NCI-H187 treated with DMSO at 0.1 percent for 48 hours (cell line): ENCODE results near the gene UBA3.
A peak's percentile ranks its signal among the peaks of the same experiment; 100 is the strongest.

Experiments
- DNase-seq: peaks from one replicate; lab custom pipeline; 2025; lab: John Stamatoyannopoulos, UW

The UBA3 gene

DNA sequence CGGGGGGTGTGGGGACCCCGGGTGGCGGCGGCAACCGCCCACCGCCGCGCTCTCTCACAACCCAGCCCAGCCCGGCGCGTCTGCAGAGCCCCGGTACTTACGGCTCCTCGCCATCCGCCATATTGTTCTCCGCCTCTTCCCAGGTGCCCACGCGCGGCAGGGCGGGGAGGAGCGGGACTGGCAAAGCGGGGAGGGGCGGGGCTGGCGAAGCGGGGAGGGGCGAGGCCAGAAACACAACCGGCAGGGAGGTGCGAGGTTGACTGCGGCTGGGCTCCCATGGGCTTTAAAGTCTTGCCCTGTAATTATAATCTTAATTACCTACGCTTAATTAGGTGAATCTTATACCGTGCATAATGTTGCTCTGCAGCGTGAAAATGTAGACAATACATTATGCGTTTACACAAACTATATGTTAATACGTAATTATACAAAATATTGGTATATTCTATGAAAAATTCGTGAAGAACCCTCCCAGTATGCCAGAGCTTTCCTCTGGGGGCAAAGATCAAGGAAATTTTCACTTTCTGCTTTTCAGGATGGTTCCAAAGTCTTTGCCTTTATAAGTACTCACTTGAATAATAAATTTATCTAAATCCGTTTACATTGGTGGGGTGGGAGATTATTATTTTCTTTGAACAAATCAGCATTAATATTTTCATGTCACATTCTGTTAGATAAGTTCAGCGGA, at the start of gene UBA3:
TSS of gene UBA3 (minus strand) at position 133 of the 688 bp plus-strand sequence. CDS start at position 121, 12 bp downstream.
- DNase-seq = peak; percentile 27

DNA sequence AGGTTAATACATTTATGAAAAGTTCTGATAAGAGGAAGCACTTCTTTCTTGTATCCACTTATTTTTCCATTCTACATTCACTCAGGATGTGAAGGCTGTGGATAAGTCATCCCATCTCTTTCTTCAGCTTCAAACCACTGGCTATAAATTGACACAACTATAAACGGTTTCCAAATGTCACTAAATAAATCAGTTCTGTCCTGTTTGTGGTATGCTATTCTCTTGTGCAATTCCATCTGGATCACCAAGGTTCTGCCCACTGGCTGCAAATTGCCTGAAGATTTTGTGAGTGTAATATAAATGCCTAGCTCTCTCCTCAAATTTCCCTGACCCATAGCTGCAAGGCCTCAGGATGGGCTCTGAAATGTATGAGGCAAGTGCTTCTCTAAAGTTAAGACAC, 49.4 kb upstream of the UBA3 start:
- no peak for DNase-seq

DNA sequence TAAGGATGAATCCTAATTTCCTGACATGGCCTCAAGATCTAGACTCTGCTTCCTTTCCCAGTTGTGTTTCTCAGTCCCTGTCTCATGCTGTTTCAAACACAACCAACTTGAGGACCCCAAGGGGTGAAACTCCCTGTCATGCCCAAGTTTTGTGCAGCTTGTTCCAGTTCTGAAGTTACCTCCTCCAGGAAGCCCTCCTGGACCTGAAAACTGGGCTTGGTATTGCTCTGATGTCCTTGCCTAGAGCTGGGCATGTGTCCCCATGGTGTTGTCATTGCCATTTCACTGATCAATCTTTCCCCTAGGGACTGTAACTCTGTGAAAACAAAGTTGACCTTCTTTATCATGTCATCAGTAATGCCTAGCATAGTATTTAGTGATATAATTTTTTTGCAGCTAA, 48.3 kb upstream of the UBA3 start:
- DNase-seq = no peak

DNA sequence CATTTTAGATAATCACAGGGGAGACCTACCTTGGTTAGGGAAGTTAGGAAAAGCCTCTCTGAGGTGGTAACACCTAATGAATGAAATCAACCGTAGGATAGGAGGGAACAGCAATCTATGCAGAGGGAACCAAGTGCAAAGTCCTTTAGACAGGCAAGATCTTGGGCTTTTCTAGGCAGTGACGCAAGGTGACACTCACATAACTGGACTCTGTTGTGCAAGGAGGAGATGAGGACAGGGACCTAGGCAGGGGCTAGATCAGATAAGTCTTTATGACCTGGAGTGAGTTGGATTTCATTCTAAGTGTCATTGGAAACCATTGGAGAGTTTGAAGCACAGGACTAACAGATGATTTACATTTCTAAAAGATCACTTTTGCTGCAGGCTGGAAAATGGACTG, 46.8 kb upstream of the UBA3 start:
- no peak for DNase-seq

DNA sequence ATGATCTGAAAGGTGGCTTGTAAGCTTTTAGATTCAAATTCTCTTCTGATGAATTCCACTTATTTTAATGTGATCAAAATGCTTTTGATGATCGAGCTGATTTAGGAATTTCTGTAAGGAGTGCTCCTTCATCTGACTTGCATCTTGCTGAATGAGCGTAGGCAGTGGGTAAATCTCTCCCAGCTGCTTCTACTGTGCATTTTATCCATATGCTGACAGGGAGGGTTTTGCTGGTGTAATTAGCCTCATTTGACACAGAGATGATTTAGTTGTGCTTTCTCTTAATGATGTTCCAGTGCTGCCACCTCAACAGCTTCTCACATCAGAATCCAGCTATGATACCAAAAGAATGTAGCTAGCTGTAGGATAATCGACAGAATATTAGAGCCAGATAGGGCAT, 46.1 kb upstream of the UBA3 start:
- no peak for DNase-seq

DNA sequence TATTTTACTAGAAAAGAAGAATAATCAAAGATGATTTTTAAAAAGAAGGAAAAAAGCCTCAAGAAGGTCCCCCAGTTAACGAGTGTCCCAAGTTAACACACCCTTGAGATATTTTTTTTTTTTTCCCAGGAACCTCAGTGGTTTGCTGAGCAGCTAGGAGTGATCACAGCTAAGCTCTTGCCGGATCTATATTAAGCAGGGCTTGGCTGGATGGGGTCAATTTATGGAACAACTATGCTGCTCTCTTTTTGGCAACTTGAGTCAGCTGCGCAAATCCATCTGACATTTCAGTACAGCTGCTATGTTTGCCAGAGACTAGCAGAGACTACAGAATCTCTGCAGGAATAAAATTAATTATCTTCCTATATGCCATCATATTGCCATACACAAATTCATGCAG, 42.2 kb upstream of the UBA3 start, which contains the start of gene LMOD3:
TSS of gene LMOD3 (minus strand) at position 193 of the 400 bp plus-strand sequence. CDS start 209 bp downstream, outside the sequence.
- no peak for DNase-seq

DNA sequence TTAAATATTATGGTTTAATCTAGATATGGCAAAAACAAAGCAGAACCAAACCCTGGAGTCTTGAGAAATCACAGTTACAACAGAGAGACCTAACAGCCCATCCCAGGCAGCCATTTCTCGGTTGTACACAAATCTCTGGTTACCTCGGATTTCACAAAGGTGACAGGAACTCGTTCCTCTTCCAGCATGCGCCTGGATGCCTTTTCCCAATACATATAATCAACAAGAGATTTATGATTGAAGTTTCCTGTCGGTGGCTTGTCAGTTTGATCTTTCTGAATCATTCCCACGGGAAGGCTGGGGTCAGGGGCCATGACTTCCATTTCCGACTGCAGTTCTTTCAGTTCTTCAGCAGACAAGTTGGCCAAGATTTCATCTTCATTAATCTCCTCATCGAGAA, 41.8 kb upstream of the UBA3 start:
- no peak for DNase-seq

DNA sequence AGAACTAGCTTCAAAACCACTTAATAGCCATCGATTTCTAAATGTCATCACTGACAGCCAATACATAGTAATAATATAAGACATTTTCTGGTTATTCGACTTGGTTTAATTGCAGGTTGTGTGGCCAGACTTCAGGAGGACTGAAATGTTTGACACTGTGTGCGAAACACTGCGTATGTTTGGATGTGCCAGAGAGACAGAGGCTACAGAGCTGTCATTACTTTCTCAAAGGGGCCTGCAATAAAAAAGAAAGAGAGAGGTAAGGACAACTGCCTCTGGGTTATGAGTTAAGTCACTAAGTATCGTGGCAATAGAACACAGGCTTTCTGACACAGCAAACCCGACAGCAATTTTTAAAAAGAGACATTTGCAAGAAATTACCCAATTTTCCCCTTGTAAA, 41.3 kb upstream of the UBA3 start:
- no peak for DNase-seq

DNA sequence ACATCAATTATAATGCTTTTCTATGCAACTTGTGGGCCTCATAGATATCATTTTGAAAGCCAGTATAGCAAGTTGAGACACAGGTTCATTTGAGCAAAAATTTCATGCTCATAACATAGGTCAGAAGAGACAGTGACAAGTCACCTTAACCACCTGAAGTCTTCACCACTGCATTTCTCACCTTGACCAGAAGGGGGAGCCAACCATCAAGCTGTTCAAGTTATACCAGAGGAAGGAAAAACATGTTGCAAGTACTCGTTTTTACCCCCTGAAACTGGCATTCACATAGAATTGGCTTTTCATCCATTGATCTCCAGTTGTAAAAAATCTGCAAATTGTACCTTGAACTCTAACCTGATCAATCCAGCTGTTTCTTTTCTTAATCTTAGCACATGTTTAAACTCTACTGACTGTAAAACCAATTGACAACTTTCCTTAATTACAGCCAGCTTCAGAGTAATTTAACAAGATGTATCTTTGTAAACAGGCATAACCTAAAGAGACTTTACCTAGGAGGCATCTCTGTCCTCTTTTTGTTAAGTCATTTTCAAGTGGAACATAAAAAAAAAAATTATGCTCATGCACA, 40.8 kb upstream of the UBA3 start:
- peak; percentile 5 for DNase-seq

DNA sequence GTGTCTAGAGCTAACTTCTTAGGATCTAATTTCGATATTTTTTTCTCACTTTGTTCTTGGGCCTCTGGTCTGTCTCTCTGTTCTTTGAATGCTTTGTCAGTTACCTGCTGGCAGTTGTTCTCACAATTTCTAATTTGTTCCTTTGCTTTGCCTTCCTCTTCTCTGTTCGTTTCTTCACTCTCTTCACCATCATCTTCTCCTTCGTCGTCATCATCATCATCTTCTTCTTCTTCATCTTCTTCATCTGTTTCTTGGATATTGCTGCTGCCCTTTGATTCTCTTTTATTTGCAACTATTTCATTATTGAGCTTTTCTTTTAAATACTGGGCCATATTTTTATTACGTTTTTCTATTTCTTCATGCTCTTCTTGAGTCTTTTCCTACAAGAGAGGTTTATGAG, 39.5 kb upstream of the UBA3 start:
- DNase-seq = no peak

DNA sequence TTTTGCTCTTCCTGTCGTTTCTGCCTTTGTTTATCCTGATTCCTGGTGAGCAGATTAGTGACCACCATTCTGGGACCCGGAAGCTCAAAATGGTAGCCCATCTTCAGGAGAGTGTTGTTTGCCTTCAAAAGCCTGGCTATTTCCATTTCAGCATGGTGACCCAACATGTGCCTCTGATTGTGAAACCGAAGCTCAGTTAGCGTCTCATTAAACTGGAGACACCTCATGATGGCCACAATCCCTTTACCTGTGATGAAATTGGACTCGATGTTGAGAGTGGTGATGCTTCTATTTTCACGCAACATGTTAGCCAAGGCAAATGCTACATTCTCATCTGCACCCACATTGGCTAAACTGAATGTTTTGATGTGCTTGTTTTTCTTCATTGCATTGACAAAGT, 39.0 kb upstream of the UBA3 start:
- DNase-seq = no peak

DNA sequence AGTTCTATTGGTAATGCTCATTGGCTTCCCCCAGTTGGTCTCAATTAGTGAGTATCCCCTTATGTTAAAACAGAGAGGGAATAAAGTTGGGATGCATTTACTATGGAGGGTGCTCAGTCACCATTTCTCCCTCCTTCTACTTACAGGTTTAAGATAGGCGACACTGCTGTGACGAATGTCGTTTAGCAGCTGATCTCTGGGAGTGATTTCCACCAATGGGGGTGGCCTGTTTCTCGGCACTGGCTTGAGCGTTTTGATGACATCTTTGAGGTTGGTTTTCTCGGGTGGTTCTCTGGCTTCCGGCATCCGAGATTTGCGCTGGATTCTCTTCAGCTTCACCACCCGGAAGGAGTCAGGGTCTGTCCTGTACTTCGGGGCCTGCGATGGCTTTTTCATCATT, 38.4 kb upstream of the UBA3 start:
- no peak for DNase-seq

DNA sequence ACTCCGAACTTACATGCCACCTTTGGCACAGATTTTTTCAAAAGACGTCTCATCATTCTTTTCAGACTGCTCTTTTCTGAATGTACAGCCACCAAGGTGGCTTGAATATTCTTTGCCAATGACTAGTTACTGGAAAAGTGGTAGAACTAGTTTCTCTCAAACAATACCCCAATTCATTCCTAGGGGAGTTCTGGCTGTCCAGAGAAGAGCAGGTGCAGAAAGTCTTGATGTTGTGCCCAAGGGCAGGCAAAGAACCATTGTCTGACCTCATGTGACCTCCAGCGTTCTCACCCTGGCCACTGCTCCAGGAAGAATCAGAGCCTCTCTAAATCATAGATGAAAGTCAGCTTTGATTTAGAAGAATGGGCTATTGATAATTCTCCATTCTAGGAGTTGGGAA, 36.7 kb upstream of the UBA3 start:
- DNase-seq = no peak

DNA sequence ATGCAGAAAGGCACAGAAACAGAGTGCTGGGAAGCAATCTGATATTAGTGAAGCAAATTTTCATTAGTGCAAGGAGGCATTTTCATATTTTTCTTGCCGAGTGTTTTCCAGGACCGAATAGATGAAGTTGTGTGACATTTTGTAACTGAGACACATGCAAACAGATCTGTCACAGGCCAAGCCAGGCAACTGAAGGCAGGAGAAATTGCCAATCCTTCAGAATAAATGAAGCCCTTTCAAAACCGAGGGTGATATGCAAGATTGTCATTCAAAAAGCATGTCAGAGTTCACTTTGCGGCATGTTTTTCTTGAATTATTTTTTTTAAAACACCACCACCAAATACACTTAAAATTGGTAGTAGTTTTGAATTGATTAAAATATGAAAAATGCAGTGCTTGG, 36.0 kb upstream of the UBA3 start:
- no peak for DNase-seq

DNA sequence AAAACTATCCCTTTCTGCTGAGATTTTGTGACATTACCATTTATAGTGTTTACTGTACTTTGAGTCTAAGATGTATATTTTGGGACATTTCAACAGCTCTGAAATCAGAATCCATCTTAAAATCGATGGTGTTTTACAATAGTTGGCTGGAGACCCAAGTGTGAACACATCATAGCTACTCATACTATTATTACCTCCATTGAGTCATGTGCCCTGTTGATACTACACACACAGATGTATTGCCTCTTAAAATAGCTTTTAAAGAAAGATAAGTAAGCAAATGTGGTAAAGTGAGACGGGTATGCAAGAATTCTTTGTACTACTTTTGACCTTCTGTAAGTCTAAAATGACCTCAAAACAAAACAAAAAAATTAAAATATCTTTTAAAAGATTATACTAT, 35.6 kb upstream of the UBA3 start:
- DNase-seq = no peak

DNA sequence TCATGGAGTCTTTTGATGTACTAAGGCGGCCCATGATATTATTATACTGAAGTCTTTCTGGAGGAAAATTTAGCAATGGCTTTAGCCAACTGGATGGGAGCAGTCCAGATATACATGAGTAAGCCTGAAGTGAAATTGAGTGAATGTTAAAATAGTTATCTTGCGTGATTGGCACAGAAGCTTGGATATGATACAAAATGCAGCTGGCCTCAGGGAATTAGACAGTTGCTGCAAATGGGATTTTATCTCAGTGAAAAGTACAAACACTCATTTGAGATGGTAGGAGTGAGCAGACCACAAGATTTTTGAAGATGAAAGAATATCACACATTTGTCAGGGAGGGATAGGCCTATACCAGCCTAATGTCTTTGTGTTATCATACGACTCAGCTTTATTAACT, 33.4 kb upstream of the UBA3 start:
- DNase-seq = no peak

DNA sequence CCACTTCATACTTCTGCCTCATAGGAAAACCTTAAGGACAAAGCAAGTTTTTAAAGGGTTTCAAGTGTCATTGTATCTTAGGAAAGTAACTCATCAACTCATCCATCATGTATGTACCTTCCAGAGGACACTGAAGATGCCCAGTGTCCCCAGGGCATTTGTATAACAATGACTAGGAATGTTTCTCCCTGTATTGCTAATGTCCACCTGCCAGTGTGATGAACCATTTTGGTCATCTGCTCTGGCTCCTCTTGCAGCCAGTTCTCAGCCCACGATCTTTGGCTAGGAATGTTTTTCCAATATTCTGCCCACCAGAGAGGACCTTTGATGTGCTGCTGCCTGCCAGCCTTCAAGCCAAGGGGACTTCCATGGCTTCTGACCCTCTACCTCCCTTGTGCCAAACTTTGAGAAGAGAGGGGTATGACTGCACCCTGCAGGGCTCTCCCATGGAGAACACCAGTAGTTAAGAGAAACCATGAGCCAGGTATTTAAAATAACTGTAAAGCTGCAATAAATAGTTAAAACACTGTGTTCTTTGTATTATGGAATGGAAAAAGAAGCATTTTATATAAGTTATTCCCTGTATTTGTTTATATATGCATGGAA, 30.9 kb upstream of the UBA3 start:
- no peak for DNase-seq

DNA sequence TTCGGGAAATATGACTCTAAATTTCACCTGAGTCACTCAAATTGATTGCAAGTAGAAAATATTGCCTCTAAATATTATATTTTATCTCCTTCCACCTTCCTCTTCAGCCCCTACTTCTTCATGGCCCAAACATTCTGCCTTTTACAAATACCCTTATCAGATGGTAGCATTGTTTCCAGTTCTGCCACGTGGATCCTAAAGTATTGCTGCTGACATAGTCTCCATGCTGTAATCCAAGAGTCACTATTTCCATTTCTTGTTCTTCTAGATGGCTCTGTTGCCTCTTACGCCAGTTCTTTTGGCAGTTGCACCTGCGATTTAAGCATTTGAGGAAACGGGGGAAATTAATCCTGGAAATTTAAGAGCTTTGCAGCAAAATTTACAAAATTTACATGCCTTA, 28.6 kb upstream of the UBA3 start:
- no peak for DNase-seq

DNA sequence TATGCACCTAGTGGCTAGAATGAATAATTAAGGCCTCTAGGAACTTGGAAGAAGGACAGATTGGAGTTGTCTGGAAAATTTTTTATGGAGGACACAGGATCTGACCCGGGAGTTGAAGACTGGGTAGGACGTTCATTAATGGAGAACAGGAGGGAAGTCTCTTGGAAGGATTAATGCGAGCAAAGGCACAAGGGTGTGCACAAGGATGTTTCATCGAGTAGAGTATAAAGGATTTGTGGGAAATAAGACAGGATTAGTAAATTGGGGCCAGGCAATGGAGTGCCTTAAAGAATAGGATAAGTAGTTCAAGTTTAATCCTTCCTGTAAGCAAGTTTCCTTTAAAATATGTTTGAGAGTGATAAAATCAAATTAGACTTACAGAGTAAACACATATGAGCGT, 27.7 kb upstream of the UBA3 start:
- DNase-seq = no peak

DNA sequence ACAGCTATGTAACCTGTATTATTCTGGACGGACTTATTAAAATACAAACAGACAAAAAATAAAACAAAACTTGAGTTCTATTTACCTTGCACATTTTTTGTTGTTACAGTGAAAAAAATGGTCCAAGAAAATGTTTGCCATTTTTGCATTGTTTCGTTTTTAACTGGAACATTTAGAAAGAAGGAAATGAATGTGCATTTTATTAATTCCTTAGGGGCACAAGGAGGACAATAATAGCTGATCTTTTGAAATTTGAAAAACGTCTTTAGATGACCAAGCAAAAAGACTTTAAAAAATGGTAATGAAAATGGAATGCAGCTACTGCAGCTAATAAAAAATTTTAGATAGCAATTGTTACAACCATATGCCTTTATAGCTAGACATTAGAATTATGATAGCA, 25.2 kb upstream of the UBA3 start:
- DNase-seq = no peak

DNA sequence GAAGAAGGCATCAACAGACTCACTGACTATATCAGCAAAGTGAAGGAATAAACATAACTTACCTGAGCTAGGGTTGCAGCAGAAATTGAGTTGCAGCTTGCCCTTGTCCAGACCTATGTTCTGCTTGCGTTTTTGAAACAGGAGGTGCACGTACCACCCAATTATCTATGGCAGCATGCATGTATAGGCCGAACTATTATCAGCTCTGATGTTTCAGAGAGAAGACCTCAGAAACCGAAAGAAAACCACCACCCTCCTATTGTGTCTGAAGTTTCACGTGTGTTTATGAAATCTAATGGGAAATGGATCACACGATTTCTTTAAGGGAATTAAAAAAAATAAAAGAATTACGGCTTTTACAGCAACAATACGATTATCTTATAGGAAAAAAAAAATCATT, 24.4 kb upstream of the UBA3 start:
- no peak for DNase-seq

DNA sequence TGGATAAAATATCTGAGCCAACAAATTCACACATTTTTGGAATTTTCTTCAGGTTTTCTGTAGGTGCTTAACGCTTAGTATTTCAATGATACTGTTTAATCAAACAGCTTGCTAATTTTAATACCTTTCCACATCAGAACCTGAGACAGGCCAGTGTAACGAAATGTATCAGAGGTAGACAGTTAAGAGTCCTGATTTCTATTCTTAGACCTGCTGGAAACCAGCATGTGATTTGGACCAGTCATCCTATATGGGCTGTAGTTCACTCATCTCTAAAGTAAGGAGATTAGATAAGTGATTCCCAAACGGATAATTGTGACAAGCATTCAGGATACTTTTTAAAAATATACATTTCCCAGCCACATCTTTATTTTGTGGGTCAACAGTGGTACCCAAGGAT, 23.0 kb upstream of the UBA3 start:
- no peak for DNase-seq

DNA sequence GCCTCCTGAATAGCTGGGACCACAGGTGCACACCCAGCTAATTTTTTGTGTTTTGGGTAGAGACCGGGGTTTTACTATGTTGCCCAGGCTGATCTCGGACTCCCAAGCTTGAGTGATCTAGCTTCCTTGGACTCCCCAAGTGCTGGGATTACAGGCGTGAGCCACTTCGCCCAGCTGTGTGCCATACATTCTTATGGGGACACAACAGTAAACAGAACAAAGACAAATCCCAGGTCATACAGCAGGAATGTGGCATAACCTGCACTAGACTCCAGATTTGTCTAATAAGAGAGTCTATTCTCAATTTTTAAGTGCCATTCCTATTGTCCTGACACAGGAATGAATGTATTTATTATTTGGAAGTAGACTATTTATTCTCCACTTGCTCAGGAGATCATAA, 22.2 kb upstream of the UBA3 start:
- no peak for DNase-seq

DNA sequence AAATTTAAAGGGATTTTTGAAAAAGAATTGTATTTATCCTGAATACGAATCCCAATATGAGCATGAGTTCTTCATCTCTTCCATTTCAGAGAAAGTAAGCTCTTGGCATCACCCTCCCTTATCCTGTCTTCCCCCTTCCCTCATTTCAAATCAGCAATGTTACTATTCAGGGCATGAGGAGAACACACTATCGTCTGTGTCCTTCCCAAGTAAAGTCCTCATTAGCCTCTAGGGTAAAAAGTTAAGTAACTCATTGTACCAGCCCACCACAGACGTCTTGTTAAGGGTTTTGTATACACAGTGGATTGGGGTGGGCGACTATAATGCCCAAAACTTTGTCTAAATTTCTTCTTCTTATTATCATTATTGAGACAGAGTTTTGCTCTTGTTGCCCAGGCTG, 19.4 kb upstream of the UBA3 start:
- DNase-seq = no peak
